GM18868 (cell line): Measurements from ENCODE around the gene CDC42BPB.

Experiments
- ATAC-seq: cut with Tn5 transposase; IDR thresholded peaks from one replicate; pipeline ENCODE4 v1.9.1; 2021; ENCODE audit warnings: mild to moderate bottlenecking, moderate library complexity; ENCODE audit not compliant: unreplicated experiment

The CDC42BPB gene

DNA sequence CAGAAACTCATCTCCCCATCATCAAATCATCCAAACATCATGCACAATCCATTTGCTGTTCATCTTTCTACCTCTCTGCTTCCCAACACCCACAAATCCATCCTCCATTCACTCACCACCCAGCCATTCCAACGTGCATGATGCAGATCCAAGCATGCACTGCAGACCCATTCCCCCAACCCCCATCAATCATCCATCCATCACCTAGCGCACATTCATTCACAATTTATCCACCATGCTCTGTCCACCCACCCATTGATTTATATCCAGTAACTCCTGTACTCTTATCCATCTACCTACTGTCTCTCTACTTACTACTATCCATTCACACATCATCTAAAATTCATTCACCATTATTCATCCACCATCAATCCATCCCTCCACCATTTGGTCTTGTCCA is 138.9 kb downstream of the CDC42BPB start:
- no peak for ATAC-seq

- ATAC-seq: no peak
Observed at GRCh38 chr14:102917469-102918211, 139.7 kb downstream of the CDC42BPB start.

DNA sequence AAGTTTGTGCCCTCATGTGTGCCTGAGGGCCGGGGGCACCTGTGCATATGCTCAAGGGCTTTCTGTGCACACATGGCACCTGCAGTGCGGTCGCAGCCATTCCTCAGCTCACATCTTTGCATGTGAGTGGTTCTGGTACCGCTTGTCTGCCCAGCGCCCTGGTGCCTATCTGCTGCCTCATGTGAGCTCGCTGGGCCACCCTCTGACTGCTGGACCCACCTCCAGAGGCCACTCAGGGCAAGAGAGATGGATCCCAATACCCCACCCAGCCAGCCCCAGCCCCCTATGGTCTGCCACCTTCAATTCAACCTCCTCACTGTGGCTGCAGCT is 140.3 kb downstream of the CDC42BPB start:
- peak; percentile 15 for ATAC-seq

DNA sequence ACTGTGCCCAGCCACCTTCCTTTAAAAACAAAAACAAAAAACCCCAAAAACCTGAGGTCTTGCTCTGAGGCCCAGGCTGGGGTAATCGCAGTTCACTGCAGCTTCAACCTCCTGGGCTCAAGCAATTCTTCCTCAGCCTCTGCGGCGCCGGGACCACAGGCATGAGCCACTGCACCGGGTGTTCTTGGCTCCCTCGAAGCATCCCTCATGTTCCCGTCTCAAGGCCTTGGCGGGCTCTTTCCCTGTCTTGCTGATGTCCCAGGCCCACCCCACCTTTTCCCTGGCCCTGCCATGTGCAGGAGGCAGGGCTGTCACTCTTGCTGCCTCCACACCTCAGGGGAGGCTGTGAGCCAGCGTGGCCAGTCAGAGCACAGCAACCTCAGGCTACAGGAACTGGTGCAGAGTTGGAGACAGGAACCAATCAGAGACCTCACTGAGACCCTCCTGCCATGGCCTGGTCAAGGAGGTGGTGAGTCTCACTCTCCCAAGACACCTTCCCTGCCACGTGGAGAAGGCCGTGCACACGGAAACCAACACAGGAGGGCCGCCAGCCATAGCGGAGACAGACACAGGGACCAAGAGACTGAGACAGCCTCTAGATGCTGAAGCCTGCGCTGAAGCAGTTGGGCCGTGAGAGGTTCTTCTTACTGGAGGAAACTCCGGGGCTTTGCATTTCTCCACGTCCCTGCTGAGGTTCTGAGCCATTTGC is 140.8 kb downstream of the CDC42BPB start:
- peak; percentile 38 for ATAC-seq

DNA sequence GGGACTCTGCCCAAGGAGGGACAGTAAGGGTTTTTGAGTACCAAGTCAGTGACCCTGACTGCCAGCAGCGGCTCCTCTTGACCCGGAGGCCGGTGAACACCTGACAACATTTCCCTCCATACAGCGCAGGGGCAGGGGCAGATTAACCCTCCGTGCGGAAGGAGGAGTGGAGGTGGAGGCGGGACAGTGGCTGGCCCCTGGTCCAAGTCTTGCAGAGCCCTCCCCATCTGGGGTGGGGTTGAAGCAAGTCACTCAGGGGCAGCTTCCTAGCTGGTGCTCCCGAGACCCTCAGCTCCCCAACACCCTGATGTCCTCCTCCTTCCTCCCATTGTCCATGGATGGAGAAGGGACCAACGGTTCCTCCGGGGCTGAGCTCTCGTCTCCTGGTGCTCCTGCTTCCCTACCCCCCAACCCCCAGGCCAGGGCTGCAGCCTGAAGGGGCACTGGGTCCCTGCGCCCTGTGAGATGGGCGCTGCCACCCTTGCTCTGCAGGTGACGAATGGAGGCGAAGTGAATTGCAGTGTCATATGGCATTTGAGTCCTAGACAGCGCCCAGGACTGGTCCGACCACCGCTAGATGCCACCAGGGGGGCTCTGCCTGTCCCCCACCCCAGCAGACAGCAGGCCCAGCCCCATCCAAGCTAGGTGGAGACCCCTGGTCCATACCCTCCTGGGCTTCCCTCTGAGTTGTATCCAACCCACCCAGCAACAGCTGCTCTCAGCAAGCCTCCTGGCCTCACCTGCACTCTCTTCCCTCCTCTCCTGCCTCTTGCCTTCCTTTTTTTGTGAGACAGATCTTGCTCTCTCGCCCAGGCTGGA is 141.8 kb downstream of the CDC42BPB start:
- no peak for ATAC-seq

DNA sequence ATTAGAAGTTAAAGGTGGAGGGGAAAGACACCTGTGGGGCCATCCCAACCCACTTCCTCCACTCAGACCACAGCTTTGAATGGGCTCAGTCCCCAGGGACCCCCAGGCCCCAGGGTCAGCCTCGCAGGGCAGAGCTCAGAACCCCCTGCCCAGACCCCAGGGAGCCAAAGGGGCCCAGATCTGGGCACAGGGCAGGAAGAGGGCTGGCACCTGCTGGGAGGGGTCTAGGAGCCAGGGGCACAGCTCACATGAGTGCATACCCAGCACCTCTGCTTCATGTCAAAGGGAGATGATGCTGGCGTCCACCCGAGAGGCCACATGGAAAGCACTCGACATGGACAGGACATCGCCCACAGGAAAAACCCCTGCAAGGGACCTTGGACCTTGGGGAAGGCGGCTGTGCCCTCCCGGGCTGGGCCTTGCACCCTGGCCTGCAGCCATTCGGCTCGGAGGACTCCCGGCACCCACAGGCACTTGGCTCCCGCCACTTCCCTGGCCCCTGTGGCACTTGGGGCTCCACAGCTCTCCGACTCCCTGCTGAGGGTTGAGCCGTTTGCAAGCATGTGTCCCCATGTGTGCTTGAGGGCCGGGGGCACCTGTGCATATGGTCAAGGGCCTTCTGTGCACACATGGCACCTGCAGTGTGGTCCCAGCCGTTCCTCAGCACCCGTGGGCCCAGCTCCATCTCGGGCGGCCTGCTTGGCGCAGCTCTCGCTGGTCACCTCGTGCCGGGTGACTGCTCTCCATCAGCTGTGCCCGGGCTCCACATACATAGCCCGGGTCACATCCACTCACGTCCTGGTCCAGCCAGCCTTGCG is 142.7 kb downstream of the CDC42BPB start:
- no peak for ATAC-seq

GRCh38 chr14:102913341-102914211 is 143.8 kb downstream of the CDC42BPB start:
- ATAC-seq: no peak

- no peak for ATAC-seq
Observed at GRCh38 chr14:102911991-102912761, 145.2 kb downstream of the CDC42BPB start.

DNA sequence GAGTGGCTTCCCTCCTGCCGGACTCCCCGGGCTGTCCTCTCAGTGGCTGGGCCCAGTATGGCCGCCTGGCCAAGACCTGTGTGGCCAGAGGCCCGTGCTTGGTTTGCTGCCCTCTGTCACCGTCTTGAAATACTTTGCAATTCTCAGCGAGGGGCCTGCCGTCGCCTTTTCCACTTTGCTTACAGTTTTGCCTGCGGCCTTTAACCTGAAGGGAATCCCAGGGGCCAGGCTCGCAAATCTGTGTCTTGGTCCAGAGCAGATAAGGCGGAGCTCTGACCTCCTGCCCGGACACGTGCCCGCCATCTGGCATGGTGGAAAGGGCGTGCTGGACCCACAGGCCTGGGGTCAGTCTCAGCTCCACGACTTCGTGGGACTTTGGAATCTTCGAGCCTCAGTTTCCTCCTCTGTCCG is 145.8 kb downstream of the CDC42BPB start:
- ATAC-seq: no peak

GRCh38 chr14:102910442-102910841 is 146.9 kb downstream of the CDC42BPB start:
- ATAC-seq: no peak

DNA sequence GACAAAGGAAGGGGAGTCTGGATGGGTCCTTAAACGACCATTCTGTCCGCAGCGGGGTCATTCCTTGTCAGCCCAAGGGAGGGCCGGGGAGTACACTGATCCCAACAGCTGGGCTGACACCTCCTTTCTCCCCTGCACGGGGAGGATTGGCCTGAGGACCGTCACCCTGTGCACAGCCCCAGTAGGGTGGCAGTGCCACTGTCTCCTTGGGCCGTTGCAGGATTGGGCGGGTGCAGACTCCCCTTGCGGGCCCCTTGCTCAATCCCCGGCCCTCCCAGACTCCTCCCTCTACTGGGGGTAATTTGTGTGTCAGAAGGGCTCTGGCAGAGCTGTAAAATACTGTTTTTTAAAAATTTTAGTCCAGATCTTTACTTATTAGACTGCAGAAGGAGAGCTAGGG is 147.4 kb downstream of the CDC42BPB start:
- ATAC-seq: no peak

GRCh38 chr14:102909462-102909861 is 147.9 kb downstream of the CDC42BPB start:
- ATAC-seq: no peak

DNA sequence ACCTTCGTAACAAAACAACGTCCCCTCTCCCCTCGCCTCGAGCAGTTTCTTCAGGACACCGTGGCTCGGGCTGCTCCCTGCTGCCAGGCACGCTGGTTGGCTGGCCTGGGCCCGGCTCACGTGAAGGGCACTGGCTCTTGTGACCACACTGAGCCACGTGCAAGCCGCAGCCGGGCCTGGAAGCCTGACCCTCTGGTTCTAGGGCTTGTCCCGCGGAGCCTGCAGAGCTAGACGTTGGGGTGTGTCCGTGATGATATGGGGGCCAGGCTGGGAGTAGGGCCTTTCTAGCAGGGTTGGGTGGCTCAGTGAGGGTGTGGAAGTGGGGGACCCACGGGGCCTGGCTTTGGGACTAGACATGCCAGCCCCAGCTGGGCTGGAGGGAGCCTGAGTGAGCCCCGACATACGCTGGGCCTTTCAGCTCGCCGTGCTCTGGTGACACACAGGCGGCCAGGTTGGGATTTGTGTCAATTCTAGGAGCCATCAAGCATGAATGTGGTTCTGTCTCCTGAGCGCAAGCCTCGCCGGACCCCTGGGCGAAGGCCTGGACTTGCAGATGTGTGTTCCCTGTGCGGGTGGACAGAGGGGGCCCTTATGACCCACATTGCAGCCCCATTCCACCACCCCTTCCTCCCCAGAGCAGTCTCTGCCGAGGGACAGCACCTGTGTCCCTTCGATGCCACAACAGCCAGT is 148.4 kb downstream of the CDC42BPB start:
- no peak for ATAC-seq

DNA sequence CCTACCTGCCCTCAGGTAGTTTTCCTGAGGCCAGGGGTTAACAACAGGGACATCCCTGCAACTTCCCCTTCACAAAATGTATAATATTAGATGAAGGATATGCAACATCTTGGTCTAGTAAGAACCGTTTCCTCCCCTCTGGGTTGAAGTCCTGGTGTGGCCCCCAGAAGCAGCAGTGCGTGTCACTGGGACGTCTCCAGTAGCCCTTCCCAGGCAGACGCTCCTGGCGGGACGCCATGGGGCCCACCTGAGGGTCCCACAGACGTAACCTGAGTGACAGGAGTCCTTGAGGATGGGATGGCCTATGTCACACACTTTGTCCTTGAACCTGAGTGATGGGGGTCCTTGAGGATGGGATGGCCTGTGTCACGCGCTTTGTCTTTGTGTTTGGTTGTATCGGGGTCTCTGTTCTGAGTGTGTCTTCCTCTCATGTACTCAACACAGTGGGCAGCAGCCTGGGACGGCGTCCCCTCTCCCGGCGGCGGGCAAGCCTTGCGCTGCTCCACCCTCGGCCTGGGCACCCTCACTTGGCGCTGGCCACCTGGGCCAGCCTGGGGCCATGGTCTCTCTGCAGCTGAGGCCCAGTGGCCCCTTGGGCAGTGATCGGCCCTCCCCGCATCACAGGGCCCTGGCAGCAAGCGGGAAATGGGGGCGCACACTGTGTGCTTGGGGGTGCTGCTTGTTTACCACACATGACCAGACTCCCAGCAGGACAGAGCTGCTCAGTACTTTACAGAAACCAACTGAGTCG is 149.2 kb downstream of the CDC42BPB start:
- no peak for ATAC-seq

DNA sequence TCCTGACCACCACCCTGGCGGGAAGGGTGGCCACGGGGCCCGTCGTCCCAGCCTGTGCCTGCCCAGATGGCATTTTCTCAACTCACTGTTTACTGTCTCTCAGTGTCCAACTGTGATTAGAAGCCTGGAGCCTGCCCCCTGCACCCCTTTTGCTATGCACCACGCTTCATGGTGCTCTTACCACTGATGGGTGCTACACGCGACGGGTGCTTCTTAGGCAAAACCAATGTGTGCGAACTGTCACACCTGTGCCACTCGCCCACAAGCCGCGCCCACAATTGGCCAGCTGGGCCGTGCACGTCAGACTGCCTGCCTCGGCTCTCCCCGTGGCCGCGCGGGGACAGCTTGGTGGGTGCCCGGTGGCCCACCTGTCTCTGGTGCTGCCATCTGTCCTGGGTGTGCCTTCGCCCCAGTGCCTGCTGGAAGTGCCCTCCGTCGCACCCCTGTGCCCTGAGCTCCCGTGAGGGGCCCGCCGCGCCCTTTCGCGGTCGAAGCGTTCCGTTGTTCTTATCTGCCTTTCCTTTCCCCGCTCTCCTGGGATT is 150.0 kb downstream of the CDC42BPB start:
- no peak for ATAC-seq

DNA sequence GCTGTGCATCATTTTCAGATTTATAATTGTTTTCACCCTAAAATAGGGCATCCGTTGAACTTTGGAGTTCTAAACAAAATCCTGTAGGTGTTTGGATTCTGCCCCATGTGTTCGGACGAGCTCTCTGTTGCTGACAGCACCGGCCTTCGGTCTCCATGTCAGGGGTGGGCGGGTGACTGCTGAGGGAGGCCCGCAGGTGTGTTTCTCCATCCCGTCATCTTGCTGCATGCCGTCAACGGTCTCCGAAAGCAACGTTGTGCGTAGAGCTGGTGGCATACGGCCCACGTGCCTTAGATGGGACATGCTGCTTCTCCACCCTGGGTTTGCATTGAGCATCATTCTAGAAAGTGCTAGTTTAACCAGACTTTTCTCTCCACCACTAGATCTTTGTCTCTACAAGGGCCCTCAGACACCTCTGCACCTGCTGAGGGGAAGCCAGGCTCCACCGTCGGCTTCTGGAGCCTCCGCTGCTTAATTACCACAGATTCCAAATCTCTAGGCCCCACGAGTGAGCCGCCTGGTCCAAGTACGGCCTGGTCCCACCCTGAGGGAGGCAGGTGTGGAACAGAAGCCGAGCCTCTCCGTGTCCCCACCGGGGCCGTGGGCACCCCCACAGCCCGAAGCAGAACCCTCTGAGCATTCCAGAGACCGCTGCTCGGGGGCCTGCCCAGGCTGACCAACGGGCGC is 150.6 kb downstream of the CDC42BPB start:
- no peak for ATAC-seq
